Esophagus muscularis mucosa (tissue), 4 donors: ENCODE measurements around the gene LPAR2.

Source experiments
- CTCF ChIP-seq, 3 experiments: fragments of 200-600 bp in 2 of 3; fragments of 450-650 bp in 1 of 3; sonication (generic) in 2 of 3; IDR thresholded peaks; one replicate each; pipeline ENCODE4 v1.5.1; 2017 to 2019; ENCODE audit warnings: antibody characterized with exemption in 3 of 3, mild to moderate bottlenecking in 2 of 3, moderate library complexity in 1 of 3
- EP300 ChIP-seq: sonication (generic); formaldehyde crosslinking; IDR thresholded peaks from one replicate; pipeline ENCODE4 v1.6.1; 2017; ENCODE audit warnings: antibody characterized with exemption
- POLR2A ChIP-seq: fragments of 450-650 bp; IDR thresholded peaks from one replicate; pipeline ENCODE4 v1.6.1; 2017; ENCODE audit warnings: antibody characterized with exemption, moderate library complexity, mild to moderate bottlenecking, low read depth
- POLR2AphosphoS5 ChIP-seq, 2 donors: sonication (generic); formaldehyde crosslinking; IDR thresholded peaks; one replicate each; pipeline ENCODE4 v1.6.1; 2017; ENCODE audit warnings: antibody characterized with exemption in 2 of 2

- TF ChIP-seq CTCF (IDR thresholded peaks at IDR 0.05): no peak
- TF ChIP-seq POLR2A: no peak
- no peak for TF ChIP-seq POLR2AphosphoS5 (IDR thresholded peaks at IDR 0.05)
- no peak for TF ChIP-seq EP300
These were observed 8.7 kb upstream of the LPAR2 start for GRCh38 chr19:19636573-19637185.
